Measurements from ENCODE around the gene PDE1A.

DNA sequence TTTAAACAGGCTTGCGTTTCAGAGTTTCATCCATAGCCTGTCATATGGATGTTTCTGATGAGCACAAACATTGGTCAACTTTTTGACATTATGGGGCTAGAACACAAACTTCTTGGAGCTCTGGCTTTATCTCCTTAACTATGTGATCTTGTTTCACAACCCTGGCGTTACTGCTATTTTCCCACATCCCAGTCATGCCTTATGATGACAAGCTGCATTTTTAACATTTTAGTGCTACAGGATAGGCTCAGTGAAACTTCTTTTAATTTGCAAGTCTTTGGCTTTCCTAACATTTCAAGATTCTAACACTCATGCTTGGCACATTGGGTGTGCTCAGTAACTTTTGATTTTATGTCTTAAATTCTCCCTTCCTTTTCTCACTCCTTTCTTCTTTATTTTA, 21.0 kb upstream of the PDE1A start:
- TF ChIP-seq GATAD2B (conservative IDR thresholded peaks at IDR 0.05; ENCODE audit: low read depth) (no peak), EZH2 (IDR thresholded peaks at IDR 0.05; ENCODE audit: borderline replicate concordance, control insufficient read depth, low read depth, low read length) (no peak), POLR2AphosphoS5 (IDR thresholded peaks at IDR 0.05; ENCODE audit: low read length) (no peak), POLR2A (IDR thresholded peaks at IDR 0.05; ENCODE audit: low read depth, low read length) (no peak), TAF1 (IDR thresholded peaks at IDR 0.05; ENCODE audit: borderline replicate concordance, low read depth, low read length) (no peak), PAX5 (IDR thresholded peaks at IDR 0.05; ENCODE audit: borderline replicate concordance, low read depth, low read length) (no peak), NBN (IDR thresholded peaks at IDR 0.05) (no peak), JUNB (IDR thresholded peaks at IDR 0.05) (no peak)
- TF ChIP-seq, protein P1, sequence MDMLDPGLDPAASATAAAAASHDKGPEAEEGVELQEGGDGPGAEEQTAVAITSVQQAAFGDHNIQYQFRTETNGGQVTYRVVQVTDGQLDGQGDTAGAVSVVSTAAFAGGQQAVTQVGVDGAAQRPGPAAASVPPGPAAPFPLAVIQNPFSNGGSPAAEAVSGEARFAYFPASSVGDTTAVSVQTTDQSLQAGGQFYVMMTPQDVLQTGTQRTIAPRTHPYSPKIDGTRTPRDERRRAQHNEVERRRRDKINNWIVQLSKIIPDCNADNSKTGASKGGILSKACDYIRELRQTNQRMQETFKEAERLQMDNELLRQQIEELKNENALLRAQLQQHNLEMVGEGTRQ (IDR thresholded peaks at IDR 0.05; ENCODE audit: borderline replicate concordance, low read depth, low read length) = no peak
- TF ChIP-seq, protein P2, sequence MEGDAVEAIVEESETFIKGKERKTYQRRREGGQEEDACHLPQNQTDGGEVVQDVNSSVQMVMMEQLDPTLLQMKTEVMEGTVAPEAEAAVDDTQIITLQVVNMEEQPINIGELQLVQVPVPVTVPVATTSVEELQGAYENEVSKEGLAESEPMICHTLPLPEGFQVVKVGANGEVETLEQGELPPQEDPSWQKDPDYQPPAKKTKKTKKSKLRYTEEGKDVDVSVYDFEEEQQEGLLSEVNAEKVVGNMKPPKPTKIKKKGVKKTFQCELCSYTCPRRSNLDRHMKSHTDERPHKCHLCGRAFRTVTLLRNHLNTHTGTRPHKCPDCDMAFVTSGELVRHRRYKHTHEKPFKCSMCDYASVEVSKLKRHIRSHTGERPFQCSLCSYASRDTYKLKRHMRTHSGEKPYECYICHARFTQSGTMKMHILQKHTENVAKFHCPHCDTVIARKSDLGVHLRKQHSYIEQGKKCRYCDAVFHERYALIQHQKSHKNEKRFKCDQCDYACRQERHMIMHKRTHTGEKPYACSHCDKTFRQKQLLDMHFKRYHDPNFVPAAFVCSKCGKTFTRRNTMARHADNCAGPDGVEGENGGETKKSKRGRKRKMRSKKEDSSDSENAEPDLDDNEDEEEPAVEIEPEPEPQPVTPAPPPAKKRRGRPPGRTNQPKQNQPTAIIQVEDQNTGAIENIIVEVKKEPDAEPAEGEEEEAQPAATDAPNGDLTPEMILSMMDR (IDR thresholded peaks at IDR 0.05 in 2 of 3, conservative IDR thresholded peaks at IDR 0.05 in 1 of 3; ENCODE audit: control insufficient read depth in 2 of 3, extremely low read depth in 1 of 3, insufficient read depth in 1 of 3, low read depth in 3 of 3, low read length in 3 of 3) = no peak

All from GM12878 (cell line).